Activated CD4-positive, alpha-beta T cell treated with anti-CD3 and anti-CD28 coated beads, Interleukin-2, Interleukin-6, amounts not matched to agents 100 ng/mL and 50 ng/mL, durations not matched to agents 16 hours and 8 hours (primary cell): ENCODE measurements around the gene C5AR2.
"Not testable (repeated sequence)": the region's sequence is repeated elsewhere in the genome, so short reads cannot be mapped to it uniquely, and the experiment has no call there.

Experiments
- DNase-seq: peaks from one replicate; pipeline ENCODE4 v3.0.0-alpha.2; 2020

The C5AR2 gene

DNA sequence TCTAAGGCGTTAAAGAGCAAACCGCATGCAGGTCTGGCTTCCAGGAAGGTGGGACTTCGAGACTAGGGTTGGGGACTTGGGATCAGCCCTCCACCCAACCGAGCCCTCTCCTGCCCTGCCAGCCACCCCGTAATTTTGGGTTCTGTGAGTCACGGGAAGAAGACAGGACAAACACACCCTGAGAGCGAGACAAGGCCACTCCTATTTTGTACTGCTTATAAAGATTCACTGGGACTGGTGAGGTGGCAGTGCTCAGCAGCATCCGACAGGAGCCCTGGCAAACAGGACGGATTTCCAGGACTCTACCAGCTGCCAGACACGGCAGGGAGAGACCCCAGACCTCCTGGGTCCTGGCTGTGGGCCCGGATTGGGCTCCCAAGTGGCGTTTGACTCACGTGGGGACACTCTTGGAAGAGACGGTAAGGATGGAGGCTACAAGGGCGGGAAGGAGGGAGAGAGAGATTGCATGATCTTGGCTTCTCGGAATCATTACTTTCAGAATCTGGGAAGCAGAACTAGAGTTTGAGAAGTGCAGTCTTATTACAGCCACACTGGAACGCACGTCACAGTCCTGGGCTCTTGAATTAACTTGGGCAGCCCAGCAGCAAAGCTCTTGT, at the start of gene C5AR2:
Gene C5AR2 (plus strand): TSS at position 245 of the 617 bp plus-strand sequence. CDS start 8,625 bp downstream, outside the sequence.
- DNase-seq = no peak

DNA sequence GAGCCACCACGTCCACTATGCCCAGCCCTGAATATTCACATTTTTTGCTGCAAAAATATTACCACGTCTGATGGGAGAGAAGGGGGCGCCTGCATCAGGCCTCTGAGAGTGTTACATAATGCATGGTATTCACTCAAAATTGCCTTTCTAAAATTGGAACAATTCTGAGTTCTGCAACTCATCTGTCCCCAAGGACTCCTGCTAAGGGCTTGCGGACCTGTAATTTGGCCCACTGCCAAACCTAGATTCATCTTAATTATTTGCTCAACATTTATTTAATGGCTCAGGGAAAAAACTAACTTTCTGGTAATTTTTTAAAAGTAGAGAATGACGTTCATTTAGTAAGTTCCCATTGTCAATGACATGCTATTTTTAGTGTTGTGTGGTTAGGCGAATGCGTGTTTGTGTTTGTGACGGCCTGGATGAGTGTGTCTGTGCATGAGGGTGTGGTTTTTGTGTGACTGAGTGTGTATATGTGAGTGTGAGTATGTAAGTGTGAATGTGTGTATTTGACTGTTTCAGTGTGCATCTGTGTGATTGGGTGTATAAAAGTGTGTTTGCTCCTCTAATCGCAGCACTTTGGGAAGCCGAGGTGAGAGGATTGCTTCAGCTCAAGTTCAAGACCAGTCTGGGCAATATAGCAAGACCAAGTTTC, 48.4 kb upstream of the C5AR2 start:
- no peak for DNase-seq

DNA sequence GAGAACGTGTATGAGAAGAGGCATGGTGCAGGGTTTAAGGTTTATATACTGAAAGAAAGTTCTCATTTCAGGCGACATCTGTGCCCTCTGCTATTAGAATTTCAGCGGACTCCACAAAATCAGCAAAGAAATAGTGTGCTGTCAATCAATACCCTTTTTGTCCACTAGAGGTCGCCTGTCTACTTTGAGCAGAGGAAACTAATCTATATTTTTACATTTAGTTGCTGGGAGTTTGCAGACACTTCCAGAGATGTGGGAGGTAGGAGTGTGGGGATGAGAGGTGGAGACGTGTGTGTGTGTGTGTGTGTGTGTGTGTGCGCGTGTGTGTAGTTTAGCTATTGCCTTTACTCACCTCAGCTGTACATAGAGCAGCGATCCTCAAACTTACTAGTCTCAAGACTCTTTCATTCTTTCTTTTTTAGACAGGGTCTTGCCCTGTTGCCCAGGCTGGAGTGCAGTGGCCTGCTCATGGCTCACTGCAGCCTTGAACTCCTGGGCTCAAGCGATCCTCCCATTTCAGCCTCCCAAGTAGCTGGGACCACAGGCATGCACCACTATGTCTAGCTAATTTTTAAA, 47.6 kb upstream of the C5AR2 start:
- DNase-seq = peak; percentile 80

DNA sequence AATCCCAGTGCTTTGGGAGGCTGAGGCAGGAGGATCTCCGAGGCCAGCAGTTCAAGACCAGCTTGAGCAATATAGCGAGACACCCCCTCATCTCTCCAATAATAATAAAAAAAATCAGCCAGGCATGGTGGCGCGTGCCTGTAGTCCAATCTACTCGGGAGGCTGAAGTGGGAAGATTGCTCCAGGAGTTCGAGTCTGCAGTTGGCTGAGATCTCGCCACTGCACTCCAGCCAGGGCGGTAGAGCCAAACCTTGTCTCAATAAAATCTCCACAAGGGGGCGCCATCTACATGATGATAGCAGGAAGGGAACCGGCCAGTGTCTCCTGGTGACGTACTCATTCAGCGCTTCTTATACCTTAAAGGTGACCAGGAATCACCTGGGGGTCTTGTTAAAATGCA, 35.9 kb upstream of the C5AR2 start:
- DNase-seq = peak; percentile 92

DNA sequence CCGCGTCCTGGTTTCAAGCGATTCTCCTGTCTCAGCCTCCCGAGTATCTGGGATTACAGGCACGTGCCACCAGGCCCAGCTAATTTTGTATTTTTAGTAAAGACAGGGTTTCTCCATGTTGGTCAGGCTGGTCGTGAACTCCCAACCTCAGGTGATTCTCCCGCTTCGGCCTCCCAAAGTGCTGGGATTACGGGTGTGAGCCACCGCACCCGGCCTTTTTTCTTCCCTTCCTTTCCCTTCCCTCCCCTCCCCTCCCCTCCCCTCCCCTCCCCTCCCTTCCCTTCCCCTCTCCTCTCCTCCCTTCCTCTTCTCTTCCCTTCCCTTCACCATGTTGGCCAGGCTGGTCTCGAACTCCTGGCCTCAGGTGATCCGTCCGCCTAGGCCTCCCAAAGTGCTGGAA, 31.1 kb upstream of the C5AR2 start:
- DNase-seq = not testable (repeated sequence)

DNA sequence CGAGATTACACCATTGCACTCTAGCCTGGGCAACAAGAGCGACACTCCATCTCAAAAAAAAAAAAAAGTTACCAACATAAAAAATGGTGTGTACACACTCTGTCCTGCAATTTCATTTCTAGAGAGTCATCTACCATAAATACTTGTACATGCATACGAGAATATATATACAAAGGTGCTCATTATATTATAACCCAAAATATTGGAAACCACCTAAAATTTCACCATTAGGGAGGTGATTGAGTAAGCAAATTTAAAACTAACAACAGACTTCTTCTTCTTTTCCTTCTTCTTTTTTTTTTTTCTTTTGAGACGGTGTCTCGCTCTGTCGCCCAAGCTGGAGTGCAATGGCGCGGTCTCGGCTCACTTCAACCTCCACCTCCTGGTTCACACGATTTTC, 29.7 kb upstream of the C5AR2 start:
- DNase-seq = no peak

DNA sequence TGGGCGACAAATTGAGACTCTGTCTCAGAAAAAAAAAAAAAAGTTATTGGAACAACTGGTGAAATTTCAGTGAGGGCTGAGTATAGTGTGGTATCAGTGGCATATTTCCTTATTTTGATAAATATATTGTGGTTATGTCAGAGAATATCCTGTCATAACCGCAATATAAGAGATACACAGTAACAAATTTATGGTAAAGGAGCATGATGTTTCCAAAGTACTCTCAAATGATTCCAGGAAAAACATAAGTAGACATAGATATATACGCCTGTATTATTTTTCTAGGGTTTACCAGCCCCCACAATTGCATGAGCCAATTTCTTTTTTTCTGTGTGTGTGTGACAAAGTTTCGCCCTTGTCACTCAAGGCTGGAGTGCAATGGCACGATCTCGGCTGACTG, 28.0 kb upstream of the C5AR2 start:
- no peak for DNase-seq

DNA sequence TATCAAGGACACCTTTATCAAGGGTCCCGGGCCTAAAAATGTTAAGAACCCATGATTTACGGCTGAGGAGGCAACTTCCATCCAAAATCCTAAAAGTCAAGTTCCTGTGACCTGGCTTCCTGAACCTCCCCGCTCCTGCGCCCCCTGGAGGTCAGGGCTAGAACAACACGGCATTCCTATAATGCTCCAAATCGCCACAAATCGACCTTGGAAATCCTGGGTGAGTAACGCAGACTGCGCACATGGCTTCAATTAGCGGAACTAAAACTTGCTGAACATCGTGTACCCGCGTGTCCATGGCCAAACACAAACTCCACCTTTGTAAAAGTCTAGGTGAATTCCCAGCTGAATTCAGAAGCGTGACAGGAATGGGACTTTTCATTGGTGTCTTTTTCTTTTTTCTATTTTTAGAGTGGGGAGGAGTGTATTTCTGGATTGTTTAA, 26.6 kb upstream of the C5AR2 start:
- DNase-seq = peak; percentile 57

DNA sequence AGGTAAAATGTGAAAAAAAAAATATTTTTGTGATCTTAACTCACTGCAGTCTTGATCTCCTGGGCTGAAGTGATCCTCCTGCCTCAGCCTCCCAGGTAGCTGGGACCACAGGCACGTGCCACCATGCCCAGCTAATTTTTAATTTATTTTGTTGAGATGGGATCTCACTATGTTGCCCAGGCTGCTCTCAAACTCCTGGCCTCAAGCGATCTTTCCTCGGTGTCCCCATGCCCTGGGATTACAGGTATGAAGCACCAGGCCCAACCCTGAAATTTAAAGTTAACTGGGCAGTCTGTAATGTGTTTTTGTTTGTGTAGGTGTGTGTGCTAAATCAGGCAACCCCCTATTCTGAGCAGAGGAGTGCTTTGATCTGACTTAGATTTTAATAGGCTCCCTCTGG, 25.7 kb upstream of the C5AR2 start:
- DNase-seq = no peak

DNA sequence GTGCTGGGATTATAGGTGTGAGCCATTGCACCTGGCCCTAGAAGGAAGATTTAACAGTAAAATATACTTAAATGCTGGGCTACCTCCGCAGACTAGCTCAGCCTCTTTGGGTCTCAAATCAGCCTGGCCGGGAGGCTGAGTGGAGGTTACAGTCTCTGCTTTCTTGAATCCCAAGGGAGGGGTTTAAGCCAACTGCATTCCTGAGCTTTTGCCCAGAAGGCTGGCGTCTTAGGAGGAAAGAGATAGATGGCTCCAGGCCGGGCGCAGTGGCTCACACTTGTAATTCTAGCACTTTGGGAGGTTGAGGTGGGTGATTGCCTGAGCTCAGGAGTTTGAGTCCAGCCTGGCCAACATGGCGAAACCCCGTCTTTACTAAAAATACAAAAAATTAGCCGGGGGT, 22.9 kb upstream of the C5AR2 start:
- no peak for DNase-seq

DNA sequence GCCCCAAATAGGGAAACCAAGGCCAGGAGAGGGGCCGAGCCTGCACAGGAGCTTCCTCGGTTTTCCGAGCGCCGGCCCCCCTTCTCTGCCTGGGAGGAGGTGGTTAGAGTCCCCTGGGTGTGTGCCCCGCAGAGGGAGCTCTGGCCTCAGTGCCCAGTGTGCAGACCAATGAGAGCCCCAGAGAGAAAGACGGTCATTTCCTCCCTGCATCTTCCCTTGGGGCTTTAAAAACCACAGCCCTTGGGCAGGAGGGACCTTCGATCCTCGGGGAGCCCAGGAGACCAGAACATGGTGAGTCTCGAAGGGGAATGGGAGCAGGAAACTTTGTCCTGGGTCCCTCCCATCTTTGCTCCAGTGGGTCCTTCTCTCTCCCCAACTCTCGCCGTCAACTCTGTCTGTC, 22.4 kb upstream of the C5AR2 start, which contains the start of gene C5AR1:
Gene C5AR1 (plus strand): TSS at position 254 of the 400 bp plus-strand sequence. CDS start 35 bp downstream, at position 289.
- no peak for DNase-seq

DNA sequence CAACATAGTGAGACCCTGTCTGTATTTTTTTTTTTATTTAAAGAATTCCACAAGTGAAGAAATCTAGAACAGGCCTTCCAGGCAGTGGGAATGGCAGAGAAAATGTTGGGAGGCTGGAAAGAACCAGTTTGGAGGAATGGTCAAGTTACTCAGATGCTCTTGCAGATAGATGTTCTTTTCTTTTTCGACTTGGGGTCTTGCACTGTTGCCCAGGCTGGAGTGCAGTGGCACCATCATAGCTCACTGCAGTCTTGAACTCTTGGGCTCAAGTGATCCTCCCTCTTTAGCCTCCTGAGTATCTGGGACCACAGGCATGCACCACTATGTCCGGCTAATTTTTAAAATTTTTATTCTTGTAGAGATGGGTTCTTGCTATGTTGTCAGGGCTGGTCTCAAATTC, 21.7 kb upstream of the C5AR2 start:
- no peak for DNase-seq

DNA sequence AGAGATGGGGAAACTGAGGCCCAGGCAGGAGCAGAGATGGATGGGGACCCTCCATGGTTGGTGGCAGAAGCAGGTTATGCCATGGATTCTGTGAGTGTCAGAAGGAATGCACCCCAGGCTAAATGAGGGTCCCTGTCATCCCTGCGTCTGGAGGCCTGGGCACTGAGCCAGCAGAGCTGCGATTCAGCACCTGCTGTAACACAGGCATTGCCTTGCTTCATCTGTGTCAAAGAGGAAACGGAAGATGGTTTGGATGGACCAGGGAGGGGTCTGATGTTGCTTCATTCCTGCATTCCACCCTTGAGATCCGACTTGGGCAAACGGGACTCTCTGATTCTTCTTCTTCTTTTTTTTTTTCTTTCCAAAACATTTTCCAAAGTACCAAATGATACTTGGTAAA, 21.2 kb upstream of the C5AR2 start:
- DNase-seq = no peak

DNA sequence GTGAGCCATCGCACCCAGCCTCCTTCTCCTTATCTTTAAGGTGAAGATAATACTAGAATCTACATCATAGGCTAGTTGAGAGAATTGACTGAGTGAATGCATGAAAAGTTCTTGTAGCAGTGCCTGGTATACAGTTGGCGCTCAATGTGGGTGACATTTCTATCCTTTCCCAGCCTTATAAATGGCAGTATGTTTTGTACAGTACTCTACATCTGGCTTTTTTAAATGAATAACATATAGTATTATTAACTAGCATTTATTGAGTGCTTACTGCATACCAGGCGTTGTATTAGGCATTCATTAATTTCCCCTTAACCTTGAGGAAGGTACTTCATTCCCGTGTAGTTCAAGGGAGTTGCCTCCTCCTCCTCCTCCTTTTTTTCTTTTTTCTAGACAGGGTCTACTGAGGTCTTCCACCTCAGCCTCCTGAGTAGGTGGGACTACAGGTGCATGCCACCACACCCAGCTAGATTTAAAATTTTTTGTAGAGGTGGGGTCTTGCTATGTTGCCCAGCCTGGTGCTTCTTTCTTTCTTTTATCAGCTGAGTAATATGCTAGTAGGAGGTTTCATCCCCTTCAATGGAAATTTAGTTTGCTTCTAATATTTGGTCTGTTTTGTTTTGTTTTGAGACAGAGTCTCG, 19.5 kb upstream of the C5AR2 start:
- DNase-seq = no peak

DNA sequence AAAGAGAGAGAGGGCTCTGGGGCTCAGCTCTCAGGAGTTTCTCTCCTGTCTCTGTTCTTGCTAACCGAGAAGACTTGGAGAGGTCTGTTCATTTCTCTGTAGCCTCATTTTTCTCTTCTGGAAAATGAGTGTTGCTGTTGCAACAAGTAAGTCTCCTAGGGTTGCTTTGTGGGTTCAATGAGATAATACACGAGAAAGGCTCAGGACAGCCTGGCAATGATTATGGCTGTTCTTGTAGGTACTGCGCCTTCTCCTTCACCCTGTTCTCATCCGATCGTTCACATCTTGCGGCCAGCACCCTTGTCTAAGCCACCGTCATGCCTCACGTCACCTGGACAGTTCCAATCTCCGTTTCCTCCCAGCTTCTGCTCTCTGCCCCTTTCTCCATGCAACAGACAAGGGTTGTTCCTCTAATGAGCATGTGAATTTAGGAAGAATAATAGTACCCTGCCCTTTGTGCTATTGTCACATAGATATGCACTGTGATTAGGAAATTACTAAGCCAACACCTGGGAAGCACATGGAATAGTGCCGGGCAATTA, 18.1 kb upstream of the C5AR2 start:
- no peak for DNase-seq

DNA sequence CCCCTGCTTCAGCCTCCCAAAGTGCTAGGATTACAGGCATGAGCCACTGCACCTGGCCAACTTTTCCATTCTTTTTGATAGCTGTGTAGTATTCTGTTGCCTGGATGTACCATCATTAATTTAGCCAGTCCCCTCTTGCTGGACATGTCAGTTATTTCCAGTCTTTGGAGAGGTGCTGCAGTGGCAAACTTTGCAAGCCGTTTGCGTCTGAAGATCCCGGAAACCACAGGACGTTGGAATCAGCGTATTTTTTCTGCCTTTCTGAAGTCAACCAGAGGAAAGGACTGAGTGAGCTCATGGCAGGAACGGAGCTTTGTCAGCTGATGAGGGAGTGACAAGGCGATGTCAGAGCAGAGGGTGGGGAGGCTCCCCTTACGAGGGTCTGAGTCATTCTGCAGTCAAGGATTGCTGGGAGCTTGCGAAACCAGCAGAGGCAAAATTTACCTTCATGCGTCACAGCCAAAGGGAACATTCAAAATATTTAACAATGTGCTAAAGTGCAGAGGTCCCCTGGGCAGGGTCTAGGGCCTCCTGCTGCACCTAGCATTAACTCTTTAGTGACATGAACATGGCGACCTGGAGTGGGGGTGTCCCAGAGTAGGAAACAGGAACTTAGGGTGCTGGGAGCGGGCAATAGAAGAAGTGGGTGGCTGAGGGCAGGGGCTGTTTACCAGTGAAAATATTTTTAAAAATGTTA, 16.7 kb upstream of the C5AR2 start:
- DNase-seq = peak; percentile 23

DNA sequence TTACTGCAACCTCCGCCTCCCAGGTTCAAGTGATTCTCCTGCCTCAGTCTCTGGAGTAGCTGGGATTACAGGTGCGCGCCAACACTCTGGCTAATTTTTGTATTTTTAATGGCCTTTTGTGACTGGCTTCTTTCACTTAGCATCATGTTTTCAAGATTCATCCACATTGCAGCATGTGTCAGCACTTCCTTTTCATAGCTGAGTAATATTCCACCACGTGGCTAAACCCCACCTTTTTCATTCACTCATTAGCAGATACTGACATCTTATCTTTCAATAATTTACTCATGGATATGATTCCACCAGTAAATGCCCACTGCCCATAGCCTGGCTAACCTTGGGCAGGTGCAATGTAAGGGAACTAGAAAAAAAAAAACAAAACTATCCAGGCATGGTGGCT, 15.5 kb upstream of the C5AR2 start:
- no peak for DNase-seq

DNA sequence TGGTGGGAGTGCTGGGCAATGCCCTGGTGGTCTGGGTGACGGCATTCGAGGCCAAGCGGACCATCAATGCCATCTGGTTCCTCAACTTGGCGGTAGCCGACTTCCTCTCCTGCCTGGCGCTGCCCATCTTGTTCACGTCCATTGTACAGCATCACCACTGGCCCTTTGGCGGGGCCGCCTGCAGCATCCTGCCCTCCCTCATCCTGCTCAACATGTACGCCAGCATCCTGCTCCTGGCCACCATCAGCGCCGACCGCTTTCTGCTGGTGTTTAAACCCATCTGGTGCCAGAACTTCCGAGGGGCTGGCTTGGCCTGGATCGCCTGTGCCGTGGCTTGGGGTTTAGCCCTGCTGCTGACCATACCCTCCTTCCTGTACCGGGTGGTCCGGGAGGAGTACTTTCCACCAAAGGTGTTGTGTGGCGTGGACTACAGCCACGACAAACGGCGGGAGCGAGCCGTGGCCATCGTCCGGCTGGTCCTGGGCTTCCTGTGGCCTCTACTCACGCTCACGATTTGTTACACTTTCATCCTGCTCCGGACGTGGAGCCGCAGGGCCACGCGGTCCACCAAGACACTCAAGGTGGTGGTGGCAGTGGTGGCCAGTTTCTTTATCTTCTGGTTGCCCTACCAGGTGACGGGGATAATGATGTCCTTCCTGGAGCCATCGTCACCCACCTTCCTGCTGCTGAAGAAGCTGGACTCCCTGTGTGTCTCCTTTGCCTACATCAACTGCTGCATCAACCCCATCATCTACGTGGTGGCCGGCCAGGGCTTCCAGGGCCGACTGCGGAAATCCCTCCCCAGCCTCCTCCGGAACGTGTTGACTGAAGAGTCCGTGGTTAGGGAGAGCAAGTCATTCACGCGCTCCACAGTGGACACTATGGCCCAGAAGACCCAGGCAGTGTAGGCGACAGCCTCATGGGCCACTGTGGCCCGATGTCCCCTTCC, 11.8 kb upstream of the C5AR2 start:
- no peak for DNase-seq

DNA sequence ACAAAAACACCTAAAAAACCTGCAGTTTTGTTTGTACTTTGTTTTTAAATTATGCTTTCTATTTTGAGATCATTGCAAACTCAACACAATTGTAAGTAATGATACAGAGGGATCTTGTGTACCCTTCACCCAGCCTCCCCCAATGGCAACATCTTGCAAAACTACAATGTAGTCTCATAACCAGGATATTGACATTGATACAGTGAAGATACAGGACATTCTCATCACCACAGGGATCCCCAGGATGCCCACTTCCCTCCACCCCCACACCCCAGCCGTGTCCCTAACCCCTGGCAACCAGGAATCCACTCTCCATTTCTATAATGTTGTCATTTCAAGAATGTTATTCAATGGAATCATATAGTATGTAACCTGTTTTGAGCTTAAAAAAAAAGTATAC, 10.3 kb upstream of the C5AR2 start:
- no peak for DNase-seq

DNA sequence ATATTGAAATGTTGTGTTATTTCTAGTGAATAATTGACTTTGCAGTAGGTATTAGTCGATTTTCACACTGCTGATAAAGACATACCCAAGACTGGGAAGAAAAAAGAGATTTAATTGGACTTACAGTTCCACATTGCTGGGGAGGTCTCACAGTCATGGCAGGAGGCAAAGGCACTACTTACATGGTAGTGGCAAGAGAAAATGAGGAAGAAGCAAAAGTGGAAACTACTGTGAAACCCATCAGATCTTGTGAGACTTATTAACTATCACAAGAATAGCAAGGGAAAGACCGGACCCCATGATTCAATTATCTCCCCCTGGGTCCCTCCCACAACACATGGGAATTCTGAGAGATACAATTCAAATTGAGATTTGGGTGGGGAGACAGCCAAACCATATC, 9.9 kb upstream of the C5AR2 start:
- DNase-seq = no peak

DNA sequence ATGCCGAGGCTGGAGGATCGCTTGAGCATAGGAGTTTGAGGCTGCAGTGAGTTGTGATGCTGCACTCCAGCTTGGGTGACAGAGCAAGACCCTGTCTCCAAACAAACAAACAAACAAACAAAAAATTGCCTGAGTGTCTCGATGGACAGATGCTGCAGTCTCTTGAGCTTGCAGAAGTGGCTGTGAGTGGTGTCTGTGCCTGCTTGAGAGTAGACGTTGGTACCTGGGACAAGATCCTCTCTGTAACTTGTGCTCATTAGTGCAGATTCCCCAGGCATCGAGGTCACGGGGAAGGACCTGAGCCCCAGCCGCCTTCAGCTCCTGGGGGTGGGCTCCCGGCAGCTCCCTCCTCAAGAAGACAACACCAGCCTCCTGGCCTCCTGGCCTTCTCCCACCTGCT, 8.6 kb upstream of the C5AR2 start:
- DNase-seq = no peak

DNA sequence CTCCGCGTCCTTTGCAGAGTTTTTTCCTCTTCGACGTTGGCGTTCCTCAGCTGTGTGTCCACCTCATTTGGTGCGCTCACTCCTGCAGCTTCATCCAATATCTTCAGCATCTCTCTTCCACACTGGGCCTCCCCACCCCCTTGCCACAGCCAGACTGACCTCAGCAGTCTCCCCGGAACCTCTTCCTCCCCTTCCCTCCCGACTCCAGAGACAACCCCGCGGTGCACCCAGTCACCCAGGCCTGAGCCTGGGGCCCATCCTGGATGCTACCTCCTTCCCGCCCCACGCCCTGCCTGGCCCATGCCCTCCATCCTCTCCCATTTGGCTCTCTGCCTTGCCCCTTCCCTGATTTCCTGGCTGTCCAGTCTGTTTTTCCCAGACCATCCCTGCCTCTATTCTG, 8.1 kb upstream of the C5AR2 start:
- DNase-seq = no peak
